ENCODE measurements around the gene NFASC.
A peak's percentile ranks its signal among the peaks of the same experiment; 100 is the strongest.

The NFASC gene

GRCh38 chr1:204983136-204983535, 112.5 kb downstream of the NFASC start:
- DNase-seq (no peak), ATAC-seq (no peak)

GRCh38 chr1:204983881-204984280, 113.2 kb downstream of the NFASC start:
- DNase-seq, result no peak
- ATAC-seq, result no peak

- ATAC-seq (no peak), DNase-seq (no peak)
These were observed 113.8 kb downstream of the NFASC start for GRCh38 chr1:204984499-204984898.

- ATAC-seq, result no peak
These were observed 115.5 kb downstream of the NFASC start for GRCh38 chr1:204986181-204986580.

GRCh38 chr1:204987689-204988088, 117.0 kb downstream of the NFASC start:
- DNase-seq (no peak), ATAC-seq (no peak)

More at GRCh38 chr1:204986181-204986580, 115.5 kb downstream of the NFASC start:
- DNase-seq, result no peak

GRCh38 chr1:204988196-204988595, 117.5 kb downstream of the NFASC start:
- ATAC-seq (no peak), DNase-seq (no peak)

- ATAC-seq (peak; percentile 65), DNase-seq (peak; percentile 64)
These were observed 118.8 kb downstream of the NFASC start for GRCh38 chr1:204989266-204990058.

GRCh38 chr1:204990059-204990664, 119.5 kb downstream of the NFASC start:
- ATAC-seq, result no peak

GRCh38 chr1:204990721-204991341, 120.2 kb downstream of the NFASC start:
- ATAC-seq, result no peak
- no peak for DNase-seq

More at GRCh38 chr1:204990059-204990664, 119.5 kb downstream of the NFASC start:
- DNase-seq, result no peak

GRCh38 chr1:204991342-204991844, 120.7 kb downstream of the NFASC start:
- no peak for DNase-seq
- no peak for ATAC-seq

- peak; percentile 37 for ATAC-seq
- DNase-seq, result peak; percentile 31
These were observed 121.7 kb downstream of the NFASC start for GRCh38 chr1:204992201-204992997.

- no peak for DNase-seq
- ATAC-seq, result no peak
These were observed 122.3 kb downstream of the NFASC start for GRCh38 chr1:204992998-204993314.

- DNase-seq, result no peak
- ATAC-seq, result no peak
These were observed 123.6 kb downstream of the NFASC start for GRCh38 chr1:204994086-204994862.

GRCh38 chr1:204996981-204997380, 126.3 kb downstream of the NFASC start:
- no peak for DNase-seq

GRCh38 chr1:204997591-204998355, 127.1 kb downstream of the NFASC start:
- ATAC-seq (no peak), DNase-seq (no peak)

More at GRCh38 chr1:204996981-204997380, 126.3 kb downstream of the NFASC start:
- no peak for ATAC-seq

GRCh38 chr1:205001162-205001561, 130.5 kb downstream of the NFASC start:
- ATAC-seq (no peak), DNase-seq (no peak)

- ATAC-seq (no peak), DNase-seq (no peak)
These were observed 132.0 kb downstream of the NFASC start for GRCh38 chr1:205002705-205003104.

- no peak for DNase-seq
- no peak for ATAC-seq
These were observed 132.9 kb downstream of the NFASC start for GRCh38 chr1:205003358-205004131.

- DNase-seq (no peak), ATAC-seq (no peak)
These were observed 133.7 kb downstream of the NFASC start for GRCh38 chr1:205004351-205004750.

GRCh38 chr1:205008896-205009295, 138.2 kb downstream of the NFASC start:
- DNase-seq (no peak), ATAC-seq (no peak)

Measured in stimulated activated naive CD8-positive, alpha-beta T cell treated with anti-CD3 and anti-CD28 coated beads, Interleukin-15, Interleukin-2, amounts not matched to agents 100 U/mL and 50 U/mL, for 24 hours (primary cell).